ENCODE data around the gene ELF2.
"Not testable (repeated sequence)": the region's sequence is repeated elsewhere in the genome, so short reads cannot be mapped to it uniquely, and the experiment has no call there.

ELF2 gene

GRCh38 chr4:139129206-139129605, 47.8 kb downstream of the ELF2 start:
- H3K27ac ChIP-seq (ENCODE audit: poor library complexity, severe bottlenecking): no peak overlapping the region
- no peak overlapping the region for H3K4me3 ChIP-seq (ENCODE audit: severe bottlenecking)
- no peaks in the 10 kb centered on the region for H3K9me3 ChIP-seq (ENCODE audit: severe bottlenecking)
- no peak for ATAC-seq (ENCODE audit: low read depth)
- no peaks in the 10 kb centered on the region for H3K4me1 ChIP-seq (ENCODE audit: insufficient read depth, poor library complexity, severe bottlenecking)
- no peak for DNase-seq (ENCODE audit: low spot score)
- H3K27me3 ChIP-seq (ENCODE audit: insufficient read depth, poor library complexity, severe bottlenecking): no peaks in the 10 kb centered on the region
- TF ChIP-seq, protein P1, sequence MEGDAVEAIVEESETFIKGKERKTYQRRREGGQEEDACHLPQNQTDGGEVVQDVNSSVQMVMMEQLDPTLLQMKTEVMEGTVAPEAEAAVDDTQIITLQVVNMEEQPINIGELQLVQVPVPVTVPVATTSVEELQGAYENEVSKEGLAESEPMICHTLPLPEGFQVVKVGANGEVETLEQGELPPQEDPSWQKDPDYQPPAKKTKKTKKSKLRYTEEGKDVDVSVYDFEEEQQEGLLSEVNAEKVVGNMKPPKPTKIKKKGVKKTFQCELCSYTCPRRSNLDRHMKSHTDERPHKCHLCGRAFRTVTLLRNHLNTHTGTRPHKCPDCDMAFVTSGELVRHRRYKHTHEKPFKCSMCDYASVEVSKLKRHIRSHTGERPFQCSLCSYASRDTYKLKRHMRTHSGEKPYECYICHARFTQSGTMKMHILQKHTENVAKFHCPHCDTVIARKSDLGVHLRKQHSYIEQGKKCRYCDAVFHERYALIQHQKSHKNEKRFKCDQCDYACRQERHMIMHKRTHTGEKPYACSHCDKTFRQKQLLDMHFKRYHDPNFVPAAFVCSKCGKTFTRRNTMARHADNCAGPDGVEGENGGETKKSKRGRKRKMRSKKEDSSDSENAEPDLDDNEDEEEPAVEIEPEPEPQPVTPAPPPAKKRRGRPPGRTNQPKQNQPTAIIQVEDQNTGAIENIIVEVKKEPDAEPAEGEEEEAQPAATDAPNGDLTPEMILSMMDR (IDR thresholded peaks at IDR 0.05; ENCODE audit: poor library complexity, severe bottlenecking): no peak
- peaks cover 13% of the 10 kb centered on the region for H3K36me3 ChIP-seq (ENCODE audit: low read depth)

DNA sequence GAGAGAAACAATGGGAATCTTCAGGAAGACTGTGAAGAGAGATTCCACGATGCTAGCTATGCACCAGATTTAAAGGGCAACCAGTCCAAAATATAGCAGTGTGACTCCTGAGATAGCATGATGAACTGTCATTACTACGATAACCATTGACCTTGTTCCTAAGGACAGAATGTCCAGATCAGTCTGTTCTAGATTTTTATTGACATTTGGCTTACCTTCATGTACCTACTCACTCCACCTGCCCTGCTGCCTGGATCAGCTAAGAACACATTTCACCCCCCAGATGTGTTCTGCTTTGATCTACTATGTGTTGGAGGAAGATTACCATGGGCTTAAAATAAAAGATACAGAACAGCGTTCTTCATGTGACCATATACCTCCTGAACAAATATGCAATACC, 50.1 kb downstream of the ELF2 start:
- Histone ChIP-seq H3K9me3 (ENCODE audit: severe bottlenecking) (no peaks in the 10 kb centered on the region), H3K27ac (ENCODE audit: poor library complexity, severe bottlenecking) (no peak overlapping the region), H3K4me1 (ENCODE audit: insufficient read depth, poor library complexity, severe bottlenecking) (no peaks in the 10 kb centered on the region), H3K36me3 (ENCODE audit: low read depth) (peaks cover 13% of the 10 kb centered on the region), H3K27me3 (ENCODE audit: insufficient read depth, poor library complexity, severe bottlenecking) (no peaks in the 10 kb centered on the region), H3K4me3 (ENCODE audit: severe bottlenecking) (no peak overlapping the region)
- TF ChIP-seq, protein P1 (IDR thresholded peaks at IDR 0.05; ENCODE audit: poor library complexity, severe bottlenecking): no peak
- ATAC-seq (ENCODE audit: low read depth) (no peak), DNase-seq (ENCODE audit: low spot score) (no peak)

DNA sequence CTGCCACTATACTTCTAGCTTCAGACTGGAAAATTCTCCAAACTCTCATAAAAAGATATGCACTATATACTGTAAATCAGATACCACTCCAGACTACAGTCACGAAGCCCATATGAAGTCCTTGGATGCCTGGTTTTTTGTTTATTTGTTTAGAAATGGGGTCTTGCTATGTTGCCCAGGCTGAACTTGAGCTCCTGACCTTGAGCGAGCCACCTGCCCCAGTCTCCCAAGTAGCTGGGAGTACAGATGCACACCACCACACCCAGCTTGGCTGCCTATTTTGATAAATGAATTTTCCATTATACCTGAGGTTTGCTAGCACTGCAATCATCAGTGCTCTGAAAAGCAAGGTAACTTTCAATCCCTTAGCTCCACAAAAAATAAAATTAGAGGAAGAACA, 53.1 kb downstream of the ELF2 start:
- TF ChIP-seq, protein P1 (IDR thresholded peaks at IDR 0.05; ENCODE audit: poor library complexity, severe bottlenecking): no peak
- Histone ChIP-seq H3K4me1 (ENCODE audit: insufficient read depth, poor library complexity, severe bottlenecking) (no peaks in the 10 kb centered on the region), H3K27ac (ENCODE audit: poor library complexity, severe bottlenecking) (no peak overlapping the region), H3K36me3 (ENCODE audit: low read depth) (peaks cover 13% of the 10 kb centered on the region), H3K4me3 (ENCODE audit: severe bottlenecking) (no peak overlapping the region), H3K27me3 (ENCODE audit: insufficient read depth, poor library complexity, severe bottlenecking) (no peaks in the 10 kb centered on the region), H3K9me3 (ENCODE audit: severe bottlenecking) (no peaks in the 10 kb centered on the region)
- ATAC-seq (ENCODE audit: low read depth) (no peak), DNase-seq (ENCODE audit: low spot score) (no peak)

DNA sequence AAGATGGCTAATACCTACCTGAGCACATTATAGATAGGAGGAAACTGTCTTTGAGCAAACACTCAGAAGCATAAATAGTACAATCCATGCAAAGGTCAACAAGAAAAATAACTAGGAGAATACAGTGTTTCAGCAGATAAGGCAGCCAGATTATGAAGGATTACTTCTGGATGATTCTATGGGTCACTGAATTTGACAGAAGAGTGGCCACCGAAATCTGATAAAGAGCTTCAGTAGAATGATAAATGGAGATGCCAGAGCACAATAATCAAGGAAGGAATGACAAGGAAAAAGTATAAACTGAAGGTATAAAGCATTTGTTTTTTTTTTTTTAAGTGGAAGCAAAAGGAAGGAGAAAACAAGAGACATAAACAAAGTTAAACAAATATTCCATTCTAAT, 58.7 kb downstream of the ELF2 start:
- H3K4me3 ChIP-seq (ENCODE audit: severe bottlenecking): no peak overlapping the region
- TF ChIP-seq, protein P1 (IDR thresholded peaks at IDR 0.05; ENCODE audit: poor library complexity, severe bottlenecking): no peak
- no peaks in the 10 kb centered on the region for H3K4me1 ChIP-seq (ENCODE audit: insufficient read depth, poor library complexity, severe bottlenecking)
- no peaks in the 10 kb centered on the region for H3K9me3 ChIP-seq (ENCODE audit: severe bottlenecking)
- DNase-seq (ENCODE audit: low spot score) (no peak), ATAC-seq (ENCODE audit: low read depth) (no peak)
- no peaks in the 10 kb centered on the region for H3K27me3 ChIP-seq (ENCODE audit: insufficient read depth, poor library complexity, severe bottlenecking)
- H3K27ac ChIP-seq (ENCODE audit: poor library complexity, severe bottlenecking): no peak overlapping the region
- peaks cover 11% of the 10 kb centered on the region for H3K36me3 ChIP-seq (ENCODE audit: low read depth)

DNA sequence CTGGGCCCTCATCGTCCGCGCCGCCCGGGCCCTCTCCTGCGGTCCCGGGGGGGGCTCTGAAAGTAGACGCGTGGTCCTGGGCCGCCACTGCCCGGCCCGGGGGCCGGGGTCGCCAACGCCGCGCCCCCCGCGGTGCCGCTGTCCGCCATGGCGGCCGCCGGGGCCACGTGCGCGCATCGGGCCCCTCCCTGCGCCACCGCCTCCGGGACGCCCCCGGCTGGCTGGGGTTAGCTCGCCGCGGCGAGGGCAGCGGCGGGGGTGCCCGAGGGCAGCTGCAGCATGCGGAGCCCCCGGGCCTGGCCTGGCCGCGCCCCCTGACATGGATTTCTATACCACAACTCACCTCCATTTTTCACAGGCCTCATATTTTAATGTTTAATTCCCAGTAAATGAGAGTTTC, 61.8 kb downstream of the ELF2 start:
- H3K27me3 ChIP-seq (ENCODE audit: insufficient read depth, poor library complexity, severe bottlenecking): no peaks in the 10 kb centered on the region
- no peak overlapping the region for H3K4me3 ChIP-seq (ENCODE audit: severe bottlenecking)
- H3K27ac ChIP-seq (ENCODE audit: poor library complexity, severe bottlenecking): no peak overlapping the region
- H3K36me3 ChIP-seq (ENCODE audit: low read depth): peaks cover 7% of the 10 kb centered on the region
- no peaks in the 10 kb centered on the region for H3K9me3 ChIP-seq (ENCODE audit: severe bottlenecking)
- TF ChIP-seq, protein P1 (IDR thresholded peaks at IDR 0.05; ENCODE audit: poor library complexity, severe bottlenecking): no peak
- ATAC-seq (ENCODE audit: low read depth) (no peak), DNase-seq (ENCODE audit: low spot score) (no peak)
- H3K4me1 ChIP-seq (ENCODE audit: insufficient read depth, poor library complexity, severe bottlenecking): no peaks in the 10 kb centered on the region

GRCh38 chr4:139114795-139115194, 62.2 kb downstream of the ELF2 start:
- not testable (repeated sequence) for H3K36me3 ChIP-seq (ENCODE audit: low read depth); ATAC-seq (ENCODE audit: low read depth); H3K27me3 ChIP-seq (ENCODE audit: insufficient read depth, poor library complexity, severe bottlenecking); H3K4me3 ChIP-seq (ENCODE audit: severe bottlenecking); DNase-seq (ENCODE audit: low spot score); H3K9me3 ChIP-seq (ENCODE audit: severe bottlenecking); H3K27ac ChIP-seq (ENCODE audit: poor library complexity, severe bottlenecking); H3K4me1 ChIP-seq (ENCODE audit: insufficient read depth, poor library complexity, severe bottlenecking)
